MM.1S (cell line): ENCODE data around the gene XXYLT1.

Source experiments
- DNase-seq: peaks from one replicate; pipeline ENCODE4 v3.0.0-alpha.2; 2015
- H2AFZ ChIP-seq: fragments of 300-600 bp; sonication (generic); 2 replicates; pipeline ENCODE4 v1.6.0; 2016; ENCODE audit warnings: antibody characterized with exemption, low read length
- H3F3A ChIP-seq: fragments of 300-600 bp; sonication (generic); 2 replicates; pipeline ENCODE4 v1.6.1; 2016; ENCODE audit warnings: mild to moderate bottlenecking, antibody characterized with exemption, low read length, moderate library complexity, mixed read lengths; ENCODE audit not compliant: insufficient read depth
- H3K27ac ChIP-seq: fragments of 300-600 bp; sonication (generic); 2 replicates; pipeline ENCODE4 v1.5.1; 2016; ENCODE audit warnings: mild to moderate bottlenecking, low read length
- H3K27me3 ChIP-seq: fragments of 300-600 bp; sonication (generic); replicated peaks from 2 replicates; pipeline ENCODE4 v1.6.0; 2016; ENCODE audit warnings: low read length; ENCODE audit not compliant: insufficient read depth
- H3K36me3 ChIP-seq: fragments of 300-600 bp; sonication (generic); replicated peaks from 2 replicates; pipeline ENCODE4 v1.6.1; 2016; ENCODE audit warnings: mild to moderate bottlenecking, low read length, mixed read lengths; ENCODE audit not compliant: insufficient read depth
- H3K4me1 ChIP-seq: fragments of 300-600 bp; sonication (generic); 2 replicates; pipeline ENCODE4 v1.6.1; 2016; ENCODE audit warnings: low read length, mixed read lengths
- H3K4me2 ChIP-seq: fragments of 300-600 bp; sonication (generic); 2 replicates; pipeline ENCODE4 v1.6.0; 2016; ENCODE audit warnings: low read depth, low read length
- H3K4me3 ChIP-seq: fragments of 300-600 bp; sonication (generic); 2 replicates; pipeline ENCODE4 v1.5.1; 2016; ENCODE audit warnings: low read length, mixed read lengths
- H3K79me2 ChIP-seq: fragments of 300-600 bp; sonication (generic); 2 replicates; pipeline ENCODE4 v1.6.1; 2016; ENCODE audit warnings: mixed run types, low read length, mixed read lengths
- H3K9ac ChIP-seq: fragments of 300-600 bp; sonication (generic); 2 replicates; pipeline ENCODE4 v1.6.1; 2016; ENCODE audit warnings: low read length, mixed read lengths
- H3K9me2 ChIP-seq: fragments of 300-600 bp; sonication (generic); replicated peaks from 2 replicates; pipeline ENCODE4 v1.6.1; 2016; ENCODE audit warnings: mild to moderate bottlenecking, low read length, mixed read lengths; ENCODE audit not compliant: insufficient read depth
- H3K9me3 ChIP-seq: fragments of 300-600 bp; sonication (generic); replicated peaks from 2 replicates; pipeline ENCODE4 v1.6.1; 2016; ENCODE audit warnings: mild to moderate bottlenecking, low read length, mixed read lengths; ENCODE audit not compliant: insufficient read depth
- H4K20me1 ChIP-seq: fragments of 300-600 bp; sonication (generic); 2 replicates; pipeline ENCODE4 v1.6.1; 2016; ENCODE audit warnings: mild to moderate bottlenecking, low read length, moderate library complexity, mixed read lengths; ENCODE audit not compliant: insufficient read depth
- CTCF ChIP-seq: fragments of 300-600 bp; sonication (generic); IDR thresholded peaks from 2 replicates; pipeline ENCODE4 v1.5.1; 2016; ENCODE audit warnings: antibody characterized with exemption, low read length, mixed read lengths
- EZH2 ChIP-seq: fragments of 300-600 bp; sonication (generic); optimal IDR thresholded peaks from 2 replicates; pipeline ENCODE3; 2017; ENCODE audit warnings: low read depth, mild to moderate bottlenecking, antibody characterized with exemption, low read length, mixed read lengths
- EZH2phosphoT487 ChIP-seq: fragments of 300-600 bp; sonication (generic); IDR thresholded peaks from 2 replicates; pipeline ENCODE4 v1.6.1; 2018; ENCODE audit warnings: antibody characterized with exemption, low read length

The XXYLT1 gene

GRCh38 chr3:195147649-195148080 is 123.3 kb downstream of the XXYLT1 start:
- peaks cover 33% of the 10 kb centered on the region for H3K4me1 ChIP-seq
- peak overlapping the region; percentile 6 for H2AFZ ChIP-seq
- TF ChIP-seq EZH2, result no peak
- no peak for TF ChIP-seq EZH2phosphoT487
- TF ChIP-seq CTCF, result no peak
- no peaks in the 10 kb centered on the region for H4K20me1 ChIP-seq
- no peaks in the 10 kb centered on the region for H3K79me2 ChIP-seq
- H3K4me3 ChIP-seq, result peak overlapping the region; percentile 18
- H3K27ac ChIP-seq, result peak overlapping the region; percentile 28; the same call in 1 of the 2 replicates
- peak overlapping the region; percentile 1; the same call in 1 of the 2 replicates for H3K9ac ChIP-seq
- H3K4me2 ChIP-seq, result peak overlapping the region; percentile 53
- no peaks in the 10 kb centered on the region for H3K27me3 ChIP-seq
- peaks cover 18% of the 10 kb centered on the region for H3F3A ChIP-seq
- H3K9me3 ChIP-seq, result no peaks in the 10 kb centered on the region
- no peaks in the 10 kb centered on the region for H3K9me2 ChIP-seq
- peak; percentile 95 for DNase-seq
- H3K36me3 ChIP-seq, result no peaks in the 10 kb centered on the region

GRCh38 chr3:195146131-195146530 is 124.8 kb downstream of the XXYLT1 start:
- Histone ChIP-seq H3K9me2 (no peaks in the 10 kb centered on the region), H3K4me1 (peaks cover 33% of the 10 kb centered on the region), H3K4me2 (no peak overlapping the region), H3K9ac (no peak overlapping the region), H3K27me3 (no peaks in the 10 kb centered on the region), H3F3A (peaks cover 18% of the 10 kb centered on the region), H4K20me1 (no peaks in the 10 kb centered on the region), H3K36me3 (no peaks in the 10 kb centered on the region), H3K4me3 (no peak overlapping the region), H3K79me2 (no peaks in the 10 kb centered on the region), H2AFZ (no peak overlapping the region), H3K27ac (no peak overlapping the region), H3K9me3 (no peaks in the 10 kb centered on the region)
- no peak for DNase-seq
- TF ChIP-seq CTCF, result no peak
- TF ChIP-seq EZH2, result no peak
- no peak for TF ChIP-seq EZH2phosphoT487

GRCh38 chr3:195145579-195145978 is 125.4 kb downstream of the XXYLT1 start:
- no peaks in the 10 kb centered on the region for H4K20me1 ChIP-seq
- DNase-seq, result no peak
- no peaks in the 10 kb centered on the region for H3K79me2 ChIP-seq
- no peaks in the 10 kb centered on the region for H3K27me3 ChIP-seq
- peaks cover 18% of the 10 kb centered on the region for H3F3A ChIP-seq
- no peaks in the 10 kb centered on the region for H3K9me2 ChIP-seq
- H3K4me3 ChIP-seq, result no peak overlapping the region
- H2AFZ ChIP-seq, result no peak overlapping the region
- no peaks in the 10 kb centered on the region for H3K36me3 ChIP-seq
- no peak for TF ChIP-seq EZH2phosphoT487
- H3K9me3 ChIP-seq, result no peaks in the 10 kb centered on the region
- no peak overlapping the region for H3K9ac ChIP-seq
- H3K27ac ChIP-seq, result no peak overlapping the region
- no peak overlapping the region for H3K4me2 ChIP-seq
- peaks cover 29% of the 10 kb centered on the region for H3K4me1 ChIP-seq

- Histone ChIP-seq H3K9me2 (no peaks in the 10 kb centered on the region), H3K4me1 (peaks cover 17% of the 10 kb centered on the region), H3K79me2 (no peaks in the 10 kb centered on the region), H3K9me3 (no peaks in the 10 kb centered on the region), H3K36me3 (no peaks in the 10 kb centered on the region), H3F3A (peaks cover 18% of the 10 kb centered on the region), H2AFZ (no peak overlapping the region), H3K27me3 (no peaks in the 10 kb centered on the region), H3K4me3 (no peak overlapping the region), H3K9ac (no peak overlapping the region), H3K4me2 (no peak overlapping the region), H3K27ac (no peak overlapping the region), H4K20me1 (no peaks in the 10 kb centered on the region)
- no peak for DNase-seq
- TF ChIP-seq CTCF (no peak), EZH2 (no peak), EZH2phosphoT487 (no peak)
These were observed 127.7 kb downstream of the XXYLT1 start for GRCh38 chr3:195143221-195143620.
